H9 (cell line): ENCODE measurements around the gene EFHD2. TPM values are rescaled to one million over a fixed set of nuclear protein-coding genes. Genes with fewer than 3 reads are reported as not detected.

Source experiments
- DNase-seq: peaks from one replicate; pipeline ENCODE4 v3.0.0-alpha.2; 2017
- H2AFZ ChIP-seq: one replicate; pipeline ENCODE4 v1.6.1; 2013; ENCODE audit warnings: mild to moderate bottlenecking, low read length, control low read depth, moderate library complexity
- H2AK5ac ChIP-seq: 2 replicates; pipeline ENCODE4 v1.6.1; 2013; ENCODE audit warnings: low read length, control low read depth, mixed read lengths; ENCODE audit not compliant: insufficient read length
- H2BK120ac ChIP-seq: one replicate; pipeline ENCODE4 v1.6.1; 2013; ENCODE audit warnings: low read depth, mild to moderate bottlenecking, low read length, control low read depth, inconsistent platforms; ENCODE audit not compliant: poor library complexity, severe bottlenecking
- H2BK12ac ChIP-seq: 2 replicates; pipeline ENCODE4 v1.6.1; 2013; ENCODE audit warnings: low read length, control low read depth, mixed read lengths, low read depth; ENCODE audit not compliant: insufficient read length
- H2BK15ac ChIP-seq: 2 replicates; pipeline ENCODE4 v1.6.1; 2013; ENCODE audit warnings: low read depth, low read length, control low read depth
- H2BK20ac ChIP-seq: one replicate; pipeline ENCODE4 v1.6.1; 2013; ENCODE audit warnings: low read depth, mild to moderate bottlenecking, low read length, control low read depth, inconsistent platforms; ENCODE audit not compliant: poor library complexity, severe bottlenecking
- H2BK5ac ChIP-seq: 2 replicates; pipeline ENCODE4 v1.6.1; 2013; ENCODE audit warnings: low read length, control low read depth, mixed read lengths; ENCODE audit not compliant: insufficient read length
- H3K14ac ChIP-seq: 2 replicates; pipeline ENCODE4 v1.6.1; 2013; ENCODE audit warnings: low read length, control low read depth; ENCODE audit not compliant: insufficient read depth
- H3K18ac ChIP-seq: 2 replicates; pipeline ENCODE4 v1.6.1; 2013; ENCODE audit warnings: low read depth, mild to moderate bottlenecking, mixed read lengths, low read length, control low read depth; ENCODE audit not compliant: insufficient read length
- H3K23ac ChIP-seq: 2 replicates; pipeline ENCODE4 v1.6.1; 2013; ENCODE audit warnings: low read length, control low read depth, mixed read lengths, low read depth; ENCODE audit not compliant: insufficient read length
- H3K23me2 ChIP-seq: 2 replicates; pipeline ENCODE4 v1.6.1; 2013; ENCODE audit warnings: low read depth, mild to moderate bottlenecking, mixed read lengths, low read length, control low read depth; ENCODE audit not compliant: insufficient read length, poor library complexity, severe bottlenecking
- H3K27ac ChIP-seq: 2 replicates; pipeline ENCODE4 v1.5.1; 2013; ENCODE audit warnings: low read length, control low read depth, mixed read lengths, low read depth; ENCODE audit not compliant: insufficient read length
- H3K27me3 ChIP-seq: 2 replicates; pipeline ENCODE4 v1.6.1; 2013; ENCODE audit warnings: low read length, control low read depth, inconsistent platforms; ENCODE audit not compliant: insufficient read depth
- H3K4ac ChIP-seq: 2 replicates; pipeline ENCODE4 v1.6.1; 2013; ENCODE audit warnings: low read depth, mild to moderate bottlenecking, control low read depth, inconsistent platforms, low read length, moderate library complexity
- H3K4me1 ChIP-seq: 2 replicates; pipeline ENCODE4 v1.6.1; 2013; ENCODE audit warnings: low read length, control low read depth, inconsistent platforms; ENCODE audit not compliant: insufficient read depth
- H3K4me2 ChIP-seq: 2 replicates; pipeline ENCODE4 v1.6.1; 2013; ENCODE audit warnings: low read length, control low read depth, mixed read lengths; ENCODE audit not compliant: insufficient read length, insufficient read depth
- H3K56ac ChIP-seq: 2 replicates; pipeline ENCODE4 v1.6.1; 2013; ENCODE audit warnings: low read depth, mild to moderate bottlenecking, mixed read lengths, low read length, control low read depth; ENCODE audit not compliant: insufficient read length
- H3K79me1 ChIP-seq: 2 replicates; pipeline ENCODE4 v1.6.1; 2013; ENCODE audit warnings: low read depth, mild to moderate bottlenecking, moderate library complexity, low read length, control low read depth, inconsistent platforms; ENCODE audit not compliant: insufficient read depth, poor library complexity, severe bottlenecking
- H3K79me2 ChIP-seq: 2 replicates; pipeline ENCODE4 v1.6.1; 2013; ENCODE audit warnings: low read length, control low read depth, inconsistent platforms; ENCODE audit not compliant: insufficient read depth
- H3K9ac ChIP-seq: 2 replicates; pipeline ENCODE4 v1.6.1; 2013; ENCODE audit warnings: low read length, control low read depth, mixed read lengths; ENCODE audit not compliant: insufficient read length; ENCODE audit errors: extremely low read depth
- H3K9me3 ChIP-seq: one replicate; pipeline ENCODE4 v1.6.1; 2013; ENCODE audit warnings: low read depth, low read length, inconsistent platforms; ENCODE audit not compliant: control insufficient read depth
- H3T11ph ChIP-seq: one replicate; pipeline ENCODE4 v1.6.1; 2013; ENCODE audit warnings: mild to moderate bottlenecking, low read length, control low read depth, inconsistent platforms
- H4K20me1 ChIP-seq: one replicate; pipeline ENCODE4 v1.6.1; 2013; ENCODE audit not compliant: control insufficient read depth, insufficient read length, insufficient read depth
- H4K5ac ChIP-seq: 2 replicates; pipeline ENCODE4 v1.6.1; 2013; ENCODE audit warnings: low read depth, mild to moderate bottlenecking, mixed read lengths, low read length, control low read depth; ENCODE audit not compliant: insufficient read length
- H4K8ac ChIP-seq: replicated peaks from 2 replicates; pipeline ENCODE4 v1.6.1; 2013; ENCODE audit warnings: low read length, control low read depth, mixed read lengths, low read depth; ENCODE audit not compliant: insufficient read length
- H4K91ac ChIP-seq: 2 replicates; pipeline ENCODE4 v1.6.1; 2013; ENCODE audit warnings: low read depth, mild to moderate bottlenecking, moderate library complexity, mixed read lengths, low read length, control low read depth; ENCODE audit not compliant: insufficient read length
- H3K27ac Mint-ChIP-seq, 3 experiments: 2 replicates in 2 of 3; 3 replicates in 1 of 3; pipeline ENCODE4 v1.8.0; 2020 to 2021; ENCODE audit warnings: mixed read lengths in 3 of 3, mild to moderate bottlenecking in 1 of 3, moderate library complexity in 1 of 3
- H3K27me3 Mint-ChIP-seq: 2 replicates; pipeline ENCODE4 v1.8.0; 2021; ENCODE audit warnings: low read depth, mild to moderate bottlenecking, moderate library complexity, mixed read lengths
- H3K36me3 Mint-ChIP-seq, 3 experiments: 2 replicates in 2 of 3; 3 replicates in 1 of 3; pipeline ENCODE4 v1.8.0; 2020 to 2021; ENCODE audit warnings: low read depth in 3 of 3, mixed read lengths in 3 of 3; ENCODE audit not compliant: insufficient read depth in 1 of 3
- H3K4me1 Mint-ChIP-seq, 2 experiments: 2 replicates each; pipeline ENCODE4 v1.8.0; 2020; ENCODE audit warnings: mixed read lengths in 2 of 2
- H3K4me3 Mint-ChIP-seq, 2 experiments: 2 replicates in 1 of 2; 3 replicates in 1 of 2; pipeline ENCODE4 v1.8.0; 2020 to 2021; ENCODE audit warnings: mild to moderate bottlenecking in 2 of 2, mixed read lengths in 2 of 2, moderate library complexity in 1 of 2
- H3K9me3 Mint-ChIP-seq, 2 experiments: 2 replicates in 1 of 2; 3 replicates in 1 of 2; pipeline ENCODE4 v1.8.0; 2020; ENCODE audit warnings: mild to moderate bottlenecking in 2 of 2, mixed read lengths in 2 of 2, moderate library complexity in 1 of 2
- CTCF ChIP-seq: fragments of 200-600 bp; sonication (generic); conservative IDR thresholded peaks from 3 replicates; pipeline ENCODE4 v1.8.0; 2021; ENCODE audit warnings: antibody characterized with exemption, mild to moderate bottlenecking
- WGBS: extraction: QIAGEN DNeasy Blood & Tissue Kit; methylation state at CpG from one replicate; pipeline ENCODE4 v1.1.7; 2013; ENCODE audit warnings: missing lambda C conversion rate, low lambda C conversion rate, mixed read lengths; ENCODE audit not compliant: insufficient read length; ENCODE audit errors: extremely low coverage; 5-methylcytosine and 5-hydroxymethylcytosine counted together
- total RNA-seq: library from RNA; stranded (reverse); gene quantifications from 2 replicates; pipeline ENCODE4 v1.2.1, GENCODE V29; 2021

The EFHD2 gene
- total RNA-seq, 1 experiment from 2014 or later, result 16.5 TPM

GRCh38 chr1:15451014-15451722, 41.5 kb downstream of the EFHD2 start:
- no peak overlapping the region for H2BK15ac ChIP-seq

More at GRCh38 chr1:15451014-15451722, 41.5 kb downstream of the EFHD2 start:
- Histone ChIP-seq H3K9ac (no peak overlapping the region), H3K23me2 (no peaks in the 10 kb centered on the region), H3K23ac (no peak overlapping the region), H4K5ac (no peak overlapping the region), H3K4me2 (no peak overlapping the region), H4K20me1 (no peaks in the 10 kb centered on the region), H2AFZ (no peak overlapping the region), H3T11ph (no peak overlapping the region), H2BK12ac (no peak overlapping the region), H2BK120ac (no peak overlapping the region), H4K91ac (no peak overlapping the region), H4K8ac (no peak overlapping the region), H3K56ac (no peak overlapping the region), H3K27ac (no peak overlapping the region), H3K9me3 (no peaks in the 10 kb centered on the region), H3K18ac (no peak overlapping the region), H3K79me1 (no peaks in the 10 kb centered on the region), H2AK5ac (no peak overlapping the region), H3K14ac (no peak overlapping the region), H2BK5ac (no peak overlapping the region), H3K4ac (no peak overlapping the region), H3K27me3 (no peaks in the 10 kb centered on the region), H3K4me1 (no peaks in the 10 kb centered on the region), H2BK20ac (no peak overlapping the region), H3K79me2 (no peaks in the 10 kb centered on the region)
- H3K4me3 Mint-ChIP-seq, result no peak overlapping the region
- H3K4me1 Mint-ChIP-seq, result peaks cover 9 to 10% of the 10 kb centered on the region in 2 experiments
- no peaks in the 10 kb centered on the region; a peak in 1 of 7 replicates for H3K36me3 Mint-ChIP-seq
- no peak overlapping the region for H3K27ac Mint-ChIP-seq
- no peak for TF ChIP-seq CTCF
- DNase-seq, result no peak
- H3K27me3 Mint-ChIP-seq, result peaks cover 4% of the 10 kb centered on the region
- no CpG with 5 or more reads among the region's 6 CpGs for WGBS
- H3K9me3 Mint-ChIP-seq, result peaks cover 0 to 6% of the 10 kb centered on the region in 2 experiments; a peak in 2 of 5 replicates
